RWPE2 (cell line): ENCODE data around the gene POLE.

Experiments
- ATAC-seq: fragments of 200-7000 bp; cut with Tn5 transposase; 3 replicates; pipeline ENCODE4 v1.9.1; 2021; ENCODE audit warnings: low read depth
- DNase-seq: peaks from one replicate; pipeline ENCODE4 v3.0.0-alpha.2; 2020; ENCODE audit warnings: low spot score
- H3K27ac ChIP-seq: fragments of 450-650 bp; 2 replicates; pipeline ENCODE4 v1.5.1; 2017; ENCODE audit warnings: mild to moderate bottlenecking; ENCODE audit not compliant: poor library complexity, severe bottlenecking
- H3K27me3 ChIP-seq: fragments of 250-450 bp; sonication (Bioruptor Pico); 2 replicates; pipeline ENCODE4 v1.5.1; 2021; ENCODE audit warnings: mild to moderate bottlenecking, moderate library complexity; ENCODE audit not compliant: insufficient read depth, poor library complexity, severe bottlenecking
- H3K36me3 ChIP-seq: fragments of 250-450 bp; sonication (Bioruptor Pico); 2 replicates; pipeline ENCODE4 v1.5.1; 2020; ENCODE audit warnings: low read depth, mild to moderate bottlenecking, moderate library complexity
- H3K4me1 ChIP-seq: fragments of 250-450 bp; sonication (Bioruptor Pico); 2 replicates; pipeline ENCODE4 v1.5.1; 2021; ENCODE audit warnings: mild to moderate bottlenecking, moderate library complexity; ENCODE audit not compliant: insufficient read depth, poor library complexity, severe bottlenecking
- H3K4me3 ChIP-seq: fragments of 250-450 bp; sonication (Bioruptor Pico); 2 replicates; pipeline ENCODE4 v1.5.1; 2021; ENCODE audit warnings: mild to moderate bottlenecking, moderate library complexity; ENCODE audit not compliant: severe bottlenecking
- H3K9me3 ChIP-seq: fragments of 250-450 bp; sonication (Bioruptor Pico); 2 replicates; pipeline ENCODE4 v1.5.1; 2021; ENCODE audit warnings: mild to moderate bottlenecking, moderate library complexity; ENCODE audit not compliant: severe bottlenecking
- TF ChIP-seq, protein P1 (sequence below): fragments of 450-650 bp; IDR thresholded peaks from one replicate; pipeline ENCODE4 v1.5.1; 2017; ENCODE audit warnings: mild to moderate bottlenecking, moderate library complexity; ENCODE audit not compliant: poor library complexity, severe bottlenecking

Gene POLE

DNA sequence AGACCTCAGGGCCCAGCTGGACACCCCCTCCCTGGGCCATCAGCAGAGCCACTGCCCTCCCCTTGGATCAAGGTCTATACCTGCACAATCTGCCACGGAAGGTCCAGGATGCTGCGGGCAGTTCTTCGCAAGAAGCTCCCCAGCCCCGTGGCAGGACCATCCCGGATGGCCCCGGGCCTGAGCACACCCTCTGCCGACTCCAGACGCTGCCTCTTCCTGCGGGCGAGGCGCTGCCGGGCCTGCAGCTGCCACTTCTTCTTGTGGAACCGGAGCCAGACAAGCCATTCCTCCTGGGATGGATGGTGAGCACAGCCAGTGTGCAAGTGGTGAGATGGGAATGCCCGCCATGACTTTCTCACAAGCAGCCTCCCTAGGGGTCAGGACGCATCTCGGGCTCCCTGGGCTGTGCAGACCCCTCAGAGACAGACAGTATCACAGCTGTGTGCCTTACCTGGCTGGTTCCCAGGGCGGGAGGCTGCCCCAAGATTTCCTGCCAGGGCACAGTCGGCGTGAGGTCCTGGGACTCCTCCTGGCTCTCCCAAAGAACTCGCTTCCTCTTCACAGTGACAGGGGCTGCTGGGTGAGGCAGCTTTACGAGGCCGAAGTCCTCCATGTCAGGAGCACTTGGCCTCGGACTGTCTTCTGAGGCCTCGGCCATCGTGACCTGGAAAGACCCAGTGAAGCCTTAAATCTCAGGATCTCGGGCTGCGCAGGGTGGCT, 37.8 kb downstream of the POLE start:
- ATAC-seq: no peak
- Histone ChIP-seq H3K4me1 (no peaks in the 10 kb centered on the region), H3K27me3 (no peaks in the 10 kb centered on the region)

GRCh38 chr12:132648616-132649225, 38.4 kb downstream of the POLE start:
- TF ChIP-seq, protein P1, sequence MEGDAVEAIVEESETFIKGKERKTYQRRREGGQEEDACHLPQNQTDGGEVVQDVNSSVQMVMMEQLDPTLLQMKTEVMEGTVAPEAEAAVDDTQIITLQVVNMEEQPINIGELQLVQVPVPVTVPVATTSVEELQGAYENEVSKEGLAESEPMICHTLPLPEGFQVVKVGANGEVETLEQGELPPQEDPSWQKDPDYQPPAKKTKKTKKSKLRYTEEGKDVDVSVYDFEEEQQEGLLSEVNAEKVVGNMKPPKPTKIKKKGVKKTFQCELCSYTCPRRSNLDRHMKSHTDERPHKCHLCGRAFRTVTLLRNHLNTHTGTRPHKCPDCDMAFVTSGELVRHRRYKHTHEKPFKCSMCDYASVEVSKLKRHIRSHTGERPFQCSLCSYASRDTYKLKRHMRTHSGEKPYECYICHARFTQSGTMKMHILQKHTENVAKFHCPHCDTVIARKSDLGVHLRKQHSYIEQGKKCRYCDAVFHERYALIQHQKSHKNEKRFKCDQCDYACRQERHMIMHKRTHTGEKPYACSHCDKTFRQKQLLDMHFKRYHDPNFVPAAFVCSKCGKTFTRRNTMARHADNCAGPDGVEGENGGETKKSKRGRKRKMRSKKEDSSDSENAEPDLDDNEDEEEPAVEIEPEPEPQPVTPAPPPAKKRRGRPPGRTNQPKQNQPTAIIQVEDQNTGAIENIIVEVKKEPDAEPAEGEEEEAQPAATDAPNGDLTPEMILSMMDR: no peak
- DNase-seq (no peak), ATAC-seq (no peak)
- Histone ChIP-seq H3K4me3 (no peak overlapping the region), H3K36me3 (peaks cover 76% of the 10 kb centered on the region), H3K4me1 (no peaks in the 10 kb centered on the region), H3K9me3 (no peaks in the 10 kb centered on the region), H3K27ac (no peak overlapping the region), H3K27me3 (no peaks in the 10 kb centered on the region)

More for the DNA sequence above, 37.8 kb downstream of the POLE start:
- no peak for DNase-seq
- Histone ChIP-seq H3K4me3 (no peak overlapping the region), H3K27ac (no peak overlapping the region), H3K36me3 (peaks cover 80% of the 10 kb centered on the region), H3K9me3 (no peaks in the 10 kb centered on the region)
- TF ChIP-seq, protein P1: no peak

- Histone ChIP-seq H3K27me3 (no peaks in the 10 kb centered on the region), H3K4me3 (no peak overlapping the region), H3K27ac (no peak overlapping the region), H3K4me1 (no peaks in the 10 kb centered on the region), H3K36me3 (peaks cover 72% of the 10 kb centered on the region), H3K9me3 (no peaks in the 10 kb centered on the region)
- no peak for DNase-seq
- TF ChIP-seq, protein P1: no peak
- no peak for ATAC-seq
These were observed 39.3 kb downstream of the POLE start for GRCh38 chr12:132647858-132648257.

DNA sequence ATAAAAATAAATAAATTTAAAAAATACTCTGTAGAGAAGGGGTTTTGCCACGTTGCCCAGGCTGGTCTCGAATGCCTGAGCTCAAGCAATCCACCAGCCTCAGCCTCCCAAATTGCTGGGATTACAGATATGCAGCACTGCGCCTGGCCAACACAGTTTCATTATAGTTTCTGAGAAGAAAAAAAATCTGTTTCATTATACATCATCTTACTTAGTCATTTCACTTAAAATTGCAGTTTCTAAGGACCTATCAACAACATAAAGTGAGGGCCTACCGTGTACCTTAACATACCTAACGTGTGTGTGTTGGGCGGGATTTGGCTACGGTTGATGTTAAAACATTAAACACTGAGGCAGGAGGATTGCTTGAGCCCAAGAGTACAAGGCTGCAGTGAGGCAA, 40.3 kb downstream of the POLE start:
- ATAC-seq: no peak
- TF ChIP-seq, protein P1: no peak
- H3K36me3 ChIP-seq: peaks cover 73% of the 10 kb centered on the region

More for the DNA sequence above, 40.3 kb downstream of the POLE start:
- Histone ChIP-seq H3K4me3 (no peak overlapping the region), H3K27me3 (no peaks in the 10 kb centered on the region), H3K4me1 (no peaks in the 10 kb centered on the region), H3K27ac (no peak overlapping the region), H3K9me3 (no peaks in the 10 kb centered on the region)
- no peak for DNase-seq
